WTC11 (cell line): ENCODE results near the gene NLRP1. TPM values are rescaled to one million over a fixed set of nuclear protein-coding genes. Genes with fewer than 3 reads are reported as not detected.

ENCODE experiments used
- ATAC-seq: fragments of 200-7000 bp; cut with Tn5 transposase; 2 replicates; pipeline ENCODE4 v1.10.0; 2021; ENCODE audit warnings: mild to moderate bottlenecking, moderate library complexity
- CTCF ChIA-PET: fragments of 300-600 bp; sonication (Branson Sonifier 250); formaldehyde crosslinking; loops from one replicate; lab custom pipeline; 2021; ENCODE audit warnings: antibody characterized with exemption; lab: Charles Lee
- POLR2A ChIA-PET: fragments of 350-600 bp; sonication (Branson Sonifier 250); formaldehyde crosslinking; loops from one replicate; lab custom pipeline; 2021; ENCODE audit warnings: antibody characterized with exemption; lab: Charles Lee
- DNase-seq: peaks from one replicate; pipeline ENCODE4 v3.0.0; 2021; ENCODE audit warnings: low spot score
- H3K27ac Mint-ChIP-seq: 2 replicates; pipeline ENCODE4 v1.8.0; 2021; ENCODE audit warnings: mixed read lengths
- H3K27me3 Mint-ChIP-seq: 2 replicates; pipeline ENCODE4 v1.8.0; 2021; ENCODE audit warnings: low read depth, mild to moderate bottlenecking, moderate library complexity, mixed read lengths
- H3K36me3 Mint-ChIP-seq: 2 replicates; pipeline ENCODE4 v1.8.0; 2021; ENCODE audit warnings: mixed read lengths
- H3K4me1 Mint-ChIP-seq: 2 replicates; pipeline ENCODE4 v1.8.0; 2022; ENCODE audit warnings: mixed read lengths
- H3K4me3 Mint-ChIP-seq: 2 replicates; pipeline ENCODE4 v1.8.0; 2021; ENCODE audit warnings: mild to moderate bottlenecking, moderate library complexity, mixed read lengths
- H3K9me3 Mint-ChIP-seq: 2 replicates; pipeline ENCODE4 v1.8.0; 2021; ENCODE audit warnings: mixed read lengths
- ELF4 ChIP-seq: sonication (generic); formaldehyde crosslinking; IDR thresholded peaks from 2 replicates; pipeline ENCODE4 v1.8.1; 2022; ENCODE audit warnings: low read depth, mild to moderate bottlenecking, moderate library complexity, missing genetic modification reagents
- FOXJ3 ChIP-seq: sonication (generic); formaldehyde crosslinking; IDR thresholded peaks from 2 replicates; pipeline ENCODE4 v1.9.0; 2021; ENCODE audit warnings: missing genetic modification reagents, mild to moderate bottlenecking, borderline replicate concordance
- FOXK1 ChIP-seq: sonication (generic); formaldehyde crosslinking; IDR thresholded peaks from 2 replicates; pipeline ENCODE4 v1.8.0; 2022; ENCODE audit warnings: mild to moderate bottlenecking, moderate library complexity, missing genetic modification reagents
- FOXP1 ChIP-seq: sonication (generic); formaldehyde crosslinking; IDR thresholded peaks from 2 replicates; pipeline ENCODE4 v1.8.0; 2022; ENCODE audit warnings: missing genetic modification reagents, mild to moderate bottlenecking, moderate library complexity, borderline replicate concordance
- GABPB1 ChIP-seq: sonication (generic); formaldehyde crosslinking; IDR thresholded peaks from 2 replicates; pipeline ENCODE4 v1.8.1; 2023; ENCODE audit warnings: mild to moderate bottlenecking, missing genetic modification reagents
- GRHL2 ChIP-seq: fragments of 250-450 bp; sonication (Bioruptor Pico); IDR thresholded peaks from 2 replicates; pipeline ENCODE4 v1.8.0; 2022; ENCODE audit warnings: mild to moderate bottlenecking, moderate library complexity; ENCODE audit not compliant: insufficient replicate concordance, severe bottlenecking
- GTF2I ChIP-seq: fragments of 250-450 bp; sonication (Bioruptor Pico); conservative IDR thresholded peaks from 2 replicates; pipeline ENCODE4 v1.4.0; 2021; ENCODE audit warnings: mild to moderate bottlenecking
- JAZF1 ChIP-seq: fragments of 250-450 bp; sonication (Bioruptor Pico); IDR thresholded peaks from 2 replicates; pipeline ENCODE4 v1.9.0; 2021; ENCODE audit warnings: moderate library complexity, mild to moderate bottlenecking, inconsistent platforms
- MYBL2 ChIP-seq: sonication (generic); formaldehyde crosslinking; IDR thresholded peaks from 2 replicates; pipeline ENCODE4 v1.8.1; 2023; ENCODE audit warnings: mild to moderate bottlenecking, moderate library complexity, missing genetic modification reagents
- NFATC4 ChIP-seq: fragments of 250-450 bp; sonication (Bioruptor Pico); IDR thresholded peaks from 2 replicates; pipeline ENCODE4 v1.9.0; 2021; ENCODE audit warnings: mild to moderate bottlenecking
- NR1H2 ChIP-seq: sonication (generic); formaldehyde crosslinking; IDR thresholded peaks from 2 replicates; pipeline ENCODE4 v1.9.0; 2021; ENCODE audit warnings: mild to moderate bottlenecking, moderate library complexity, missing genetic modification reagents
- NR3C1 ChIP-seq: sonication (generic); formaldehyde crosslinking; conservative IDR thresholded peaks from 2 replicates; pipeline ENCODE4 v1.8.1; 2023; ENCODE audit warnings: low read depth, mild to moderate bottlenecking, missing genetic modification reagents
- OVOL2 ChIP-seq: fragments of 250-450 bp; sonication (Bioruptor Pico); IDR thresholded peaks from 2 replicates; pipeline ENCODE4 v1.9.0; 2021; ENCODE audit warnings: mild to moderate bottlenecking, borderline replicate concordance
- RELA ChIP-seq: sonication (generic); formaldehyde crosslinking; IDR thresholded peaks from 2 replicates; pipeline ENCODE4 v1.8.1; 2022; ENCODE audit warnings: missing genetic modification reagents, mild to moderate bottlenecking, borderline replicate concordance
- TCF7 ChIP-seq: sonication (generic); formaldehyde crosslinking; IDR thresholded peaks from 2 replicates; pipeline ENCODE4 v1.8.0; 2022; ENCODE audit warnings: mild to moderate bottlenecking, low read depth, missing genetic modification reagents, moderate library complexity
- TP53 ChIP-seq: sonication (generic); formaldehyde crosslinking; IDR thresholded peaks from 2 replicates; pipeline ENCODE4 v1.8.1; 2023; ENCODE audit warnings: mild to moderate bottlenecking, missing genetic modification reagents
- ZNF219 ChIP-seq: sonication (generic); formaldehyde crosslinking; IDR thresholded peaks from 2 replicates; pipeline ENCODE4 v1.8.0; 2023; ENCODE audit warnings: missing genetic modification reagents, mild to moderate bottlenecking, borderline replicate concordance
- ZNF396 ChIP-seq: fragments of 250-450 bp; sonication (Bioruptor Pico); IDR thresholded peaks from 2 replicates; pipeline ENCODE4 v1.8.0; 2021; ENCODE audit warnings: mild to moderate bottlenecking, moderate library complexity, borderline replicate concordance
- total RNA-seq: library from RNA; stranded (reverse); gene quantifications from 3 replicates; pipeline ENCODE4 v1.2.3, GENCODE V29; 2021
- TF ChIP-seq, protein P1 (sequence below): sonication (generic); formaldehyde crosslinking; IDR thresholded peaks from 2 replicates; pipeline ENCODE4 v1.8.0; 2022; ENCODE audit warnings: missing genetic modification reagents
- TF ChIP-seq, protein P2 (sequence below): sonication (generic); formaldehyde crosslinking; IDR thresholded peaks from 2 replicates; pipeline ENCODE4 v1.8.1; 2022; ENCODE audit warnings: low read depth, mild to moderate bottlenecking, moderate library complexity, missing genetic modification reagents, borderline replicate concordance
- TF ChIP-seq, protein P3 (sequence below): fragments of 250-450 bp; sonication (Bioruptor Pico); IDR thresholded peaks from 2 replicates; pipeline ENCODE4 v1.8.0; 2021; ENCODE audit warnings: mild to moderate bottlenecking
- TF ChIP-seq, protein P4 (sequence below): sonication (generic); formaldehyde crosslinking; IDR thresholded peaks from 2 replicates; pipeline ENCODE4 v1.8.0; 2022; ENCODE audit warnings: mild to moderate bottlenecking, missing genetic modification reagents
- TF ChIP-seq, protein P5 (sequence below): sonication (generic); formaldehyde crosslinking; IDR thresholded peaks from 2 replicates; pipeline ENCODE4 v1.8.0; 2023; ENCODE audit warnings: missing genetic modification reagents
- TF ChIP-seq, protein P6 (sequence below): sonication (generic); formaldehyde crosslinking; IDR thresholded peaks from 2 replicates; pipeline ENCODE4 v1.8.0; 2023; ENCODE audit warnings: missing genetic modification reagents, mild to moderate bottlenecking, borderline replicate concordance

Gene NLRP1
- total RNA-seq, 1 experiment from 2014 or later: 17.6 TPM

DNA sequence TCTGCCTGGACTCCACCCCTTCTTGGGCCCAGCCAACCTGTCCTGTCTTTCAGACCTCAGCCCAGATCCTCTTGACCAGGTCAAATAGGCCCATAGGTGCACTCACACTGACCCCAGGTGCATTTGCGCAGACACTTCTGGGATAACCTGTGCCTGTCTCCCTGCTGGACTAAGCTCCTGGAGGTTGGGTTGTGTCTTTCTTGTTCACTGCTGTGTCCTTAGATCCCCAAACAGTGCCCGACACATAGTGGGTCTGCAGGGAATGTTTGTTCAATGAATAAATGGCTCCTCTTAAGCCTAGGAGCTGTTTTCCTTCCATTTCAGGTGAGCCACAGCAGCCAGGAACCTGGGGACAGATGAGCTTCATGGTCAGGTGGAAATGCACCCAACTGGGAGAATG, 48.9 kb downstream of the NLRP1 start:
- Mint-ChIP-seq H3K27ac (no peak overlapping the region), H3K27me3 (no peaks in the 10 kb centered on the region; the same call in 1 of the 2 replicates), H3K36me3 (no peaks in the 10 kb centered on the region), H3K4me1 (no peaks in the 10 kb centered on the region)
- CTCF ChIA-PET: no interaction called here
- TF ChIP-seq TP53 (CRISPR knock-in tag) (no peak), GRHL2 (CRISPR knock-in tag) (no peak), GABPB1 (no peak), ZNF396 (no peak), FOXP1 (CRISPR knock-in tag) (no peak), GTF2I (CRISPR knock-in tag) (no peak), MYBL2 (CRISPR knock-in tag) (no peak), ZNF219 (CRISPR knock-in tag) (no peak), JAZF1 (CRISPR knock-in tag) (no peak), NR1H2 (CRISPR knock-in tag) (no peak), FOXK1 (CRISPR knock-in tag) (no peak), TCF7 (CRISPR knock-in tag) (no peak), OVOL2 (no peak)
- TF ChIP-seq, protein P1, sequence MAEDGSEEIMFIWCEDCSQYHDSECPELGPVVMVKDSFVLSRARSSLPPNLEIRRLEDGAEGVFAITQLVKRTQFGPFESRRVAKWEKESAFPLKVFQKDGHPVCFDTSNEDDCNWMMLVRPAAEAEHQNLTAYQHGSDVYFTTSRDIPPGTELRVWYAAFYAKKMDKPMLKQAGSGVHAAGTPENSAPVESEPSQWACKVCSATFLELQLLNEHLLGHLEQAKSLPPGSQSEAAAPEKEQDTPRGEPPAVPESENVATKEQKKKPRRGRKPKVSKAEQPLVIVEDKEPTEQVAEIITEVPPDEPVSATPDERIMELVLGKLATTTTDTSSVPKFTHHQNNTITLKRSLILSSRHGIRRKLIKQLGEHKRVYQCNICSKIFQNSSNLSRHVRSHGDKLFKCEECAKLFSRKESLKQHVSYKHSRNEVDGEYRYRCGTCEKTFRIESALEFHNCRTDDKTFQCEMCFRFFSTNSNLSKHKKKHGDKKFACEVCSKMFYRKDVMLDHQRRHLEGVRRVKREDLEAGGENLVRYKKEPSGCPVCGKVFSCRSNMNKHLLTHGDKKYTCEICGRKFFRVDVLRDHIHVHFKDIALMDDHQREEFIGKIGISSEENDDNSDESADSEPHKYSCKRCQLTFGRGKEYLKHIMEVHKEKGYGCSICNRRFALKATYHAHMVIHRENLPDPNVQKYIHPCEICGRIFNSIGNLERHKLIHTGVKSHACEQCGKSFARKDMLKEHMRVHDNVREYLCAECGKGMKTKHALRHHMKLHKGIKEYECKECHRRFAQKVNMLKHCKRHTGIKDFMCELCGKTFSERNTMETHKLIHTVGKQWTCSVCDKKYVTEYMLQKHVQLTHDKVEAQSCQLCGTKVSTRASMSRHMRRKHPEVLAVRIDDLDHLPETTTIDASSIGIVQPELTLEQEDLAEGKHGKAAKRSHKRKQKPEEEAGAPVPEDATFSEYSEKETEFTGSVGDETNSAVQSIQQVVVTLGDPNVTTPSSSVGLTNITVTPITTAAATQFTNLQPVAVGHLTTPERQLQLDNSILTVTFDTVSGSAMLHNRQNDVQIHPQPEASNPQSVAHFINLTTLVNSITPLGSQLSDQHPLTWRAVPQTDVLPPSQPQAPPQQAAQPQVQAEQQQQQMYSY (CRISPR knock-in tag): no peak
- TF ChIP-seq, protein P2, sequence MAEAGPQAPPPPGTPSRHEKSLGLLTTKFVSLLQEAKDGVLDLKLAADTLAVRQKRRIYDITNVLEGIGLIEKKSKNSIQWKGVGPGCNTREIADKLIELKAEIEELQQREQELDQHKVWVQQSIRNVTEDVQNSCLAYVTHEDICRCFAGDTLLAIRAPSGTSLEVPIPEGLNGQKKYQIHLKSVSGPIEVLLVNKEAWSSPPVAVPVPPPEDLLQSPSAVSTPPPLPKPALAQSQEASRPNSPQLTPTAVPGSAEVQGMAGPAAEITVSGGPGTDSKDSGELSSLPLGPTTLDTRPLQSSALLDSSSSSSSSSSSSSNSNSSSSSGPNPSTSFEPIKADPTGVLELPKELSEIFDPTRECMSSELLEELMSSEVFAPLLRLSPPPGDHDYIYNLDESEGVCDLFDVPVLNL (CRISPR knock-in tag): no peak
- TF ChIP-seq, protein P3, sequence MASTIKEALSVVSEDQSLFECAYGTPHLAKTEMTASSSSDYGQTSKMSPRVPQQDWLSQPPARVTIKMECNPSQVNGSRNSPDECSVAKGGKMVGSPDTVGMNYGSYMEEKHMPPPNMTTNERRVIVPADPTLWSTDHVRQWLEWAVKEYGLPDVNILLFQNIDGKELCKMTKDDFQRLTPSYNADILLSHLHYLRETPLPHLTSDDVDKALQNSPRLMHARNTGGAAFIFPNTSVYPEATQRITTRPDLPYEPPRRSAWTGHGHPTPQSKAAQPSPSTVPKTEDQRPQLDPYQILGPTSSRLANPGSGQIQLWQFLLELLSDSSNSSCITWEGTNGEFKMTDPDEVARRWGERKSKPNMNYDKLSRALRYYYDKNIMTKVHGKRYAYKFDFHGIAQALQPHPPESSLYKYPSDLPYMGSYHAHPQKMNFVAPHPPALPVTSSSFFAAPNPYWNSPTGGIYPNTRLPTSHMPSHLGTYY: no peak
- TF ChIP-seq, protein P4, sequence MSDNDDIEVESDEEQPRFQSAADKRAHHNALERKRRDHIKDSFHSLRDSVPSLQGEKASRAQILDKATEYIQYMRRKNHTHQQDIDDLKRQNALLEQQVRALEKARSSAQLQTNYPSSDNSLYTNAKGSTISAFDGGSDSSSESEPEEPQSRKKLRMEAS (CRISPR knock-in tag): no peak
- TF ChIP-seq, all 79 proteins: peak for 0
- POLR2A ChIA-PET: no interaction called here
- Mint-ChIP-seq H3K9me3 (no peaks in the 10 kb centered on the region), H3K4me3 (no peak overlapping the region)
- ATAC-seq (no peak), DNase-seq (no peak)

DNA sequence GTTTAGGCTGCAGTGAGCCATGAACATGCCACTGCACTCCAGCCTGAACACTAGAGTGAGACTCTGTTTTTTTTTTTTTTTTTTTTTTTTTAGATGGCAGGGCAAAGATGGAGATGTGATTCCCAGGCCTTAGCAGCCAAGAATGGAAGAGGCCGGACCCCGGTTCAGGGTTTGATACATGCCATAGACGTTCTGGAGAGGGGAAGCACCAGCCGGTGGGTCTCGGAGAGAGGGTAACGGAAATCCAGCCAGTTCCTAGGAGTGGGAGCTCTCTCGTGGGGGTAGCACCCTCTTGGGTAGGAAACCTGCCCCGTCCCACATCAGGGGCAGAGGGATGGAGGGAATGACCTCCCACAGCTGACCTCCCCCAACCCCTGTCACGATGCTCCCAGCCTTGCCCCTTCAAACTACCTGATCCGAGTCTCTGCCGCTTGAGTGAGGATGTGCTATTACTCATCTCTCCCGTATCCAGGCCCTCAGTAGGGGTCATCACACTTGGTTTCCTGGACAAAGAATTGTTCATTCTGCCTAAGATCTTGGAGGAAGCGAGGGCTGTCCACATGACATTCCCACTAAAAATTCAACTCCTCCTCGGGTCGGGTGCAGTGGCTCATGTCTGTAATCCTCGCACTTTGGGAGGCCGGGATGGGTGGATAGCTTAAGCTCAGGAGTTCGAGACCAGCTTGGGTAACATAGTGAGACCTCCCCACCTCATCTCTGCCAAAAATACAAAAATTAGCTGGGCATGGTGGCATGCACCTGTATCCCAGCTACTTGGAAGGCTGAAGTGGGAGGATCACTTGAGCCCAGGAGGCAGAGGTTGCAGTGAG, 50.6 kb downstream of the NLRP1 start:
- Mint-ChIP-seq H3K9me3 (no peaks in the 10 kb centered on the region), H3K36me3 (no peaks in the 10 kb centered on the region), H3K4me1 (no peaks in the 10 kb centered on the region), H3K27me3 (no peaks in the 10 kb centered on the region; the same call in 1 of the 2 replicates), H3K27ac (no peak overlapping the region), H3K4me3 (no peak overlapping the region)
- POLR2A ChIA-PET: interaction anchor here (0.7 kb wide), 1 partner anchor 230 kb away, joined by 8 read pairs; no protein-coding TSS in a partner anchor
- CTCF ChIA-PET: interaction anchor here (1.8 kb wide), 1 partner anchor 11 kb away, joined by 6 read pairs; no protein-coding TSS in a partner anchor
- DNase-seq (no peak), ATAC-seq (no peak)
- TF ChIP-seq, protein P5, sequence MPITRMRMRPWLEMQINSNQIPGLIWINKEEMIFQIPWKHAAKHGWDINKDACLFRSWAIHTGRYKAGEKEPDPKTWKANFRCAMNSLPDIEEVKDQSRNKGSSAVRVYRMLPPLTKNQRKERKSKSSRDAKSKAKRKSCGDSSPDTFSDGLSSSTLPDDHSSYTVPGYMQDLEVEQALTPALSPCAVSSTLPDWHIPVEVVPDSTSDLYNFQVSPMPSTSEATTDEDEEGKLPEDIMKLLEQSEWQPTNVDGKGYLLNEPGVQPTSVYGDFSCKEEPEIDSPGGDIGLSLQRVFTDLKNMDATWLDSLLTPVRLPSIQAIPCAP: no peak
- TF ChIP-seq NFATC4 (CRISPR knock-in tag) (no peak), ELF4 (CRISPR knock-in tag) (no peak), NR3C1 (CRISPR knock-in tag) (no peak), FOXJ3 (CRISPR knock-in tag) (no peak), RELA (CRISPR knock-in tag) (no peak)
- TF ChIP-seq, protein P6, sequence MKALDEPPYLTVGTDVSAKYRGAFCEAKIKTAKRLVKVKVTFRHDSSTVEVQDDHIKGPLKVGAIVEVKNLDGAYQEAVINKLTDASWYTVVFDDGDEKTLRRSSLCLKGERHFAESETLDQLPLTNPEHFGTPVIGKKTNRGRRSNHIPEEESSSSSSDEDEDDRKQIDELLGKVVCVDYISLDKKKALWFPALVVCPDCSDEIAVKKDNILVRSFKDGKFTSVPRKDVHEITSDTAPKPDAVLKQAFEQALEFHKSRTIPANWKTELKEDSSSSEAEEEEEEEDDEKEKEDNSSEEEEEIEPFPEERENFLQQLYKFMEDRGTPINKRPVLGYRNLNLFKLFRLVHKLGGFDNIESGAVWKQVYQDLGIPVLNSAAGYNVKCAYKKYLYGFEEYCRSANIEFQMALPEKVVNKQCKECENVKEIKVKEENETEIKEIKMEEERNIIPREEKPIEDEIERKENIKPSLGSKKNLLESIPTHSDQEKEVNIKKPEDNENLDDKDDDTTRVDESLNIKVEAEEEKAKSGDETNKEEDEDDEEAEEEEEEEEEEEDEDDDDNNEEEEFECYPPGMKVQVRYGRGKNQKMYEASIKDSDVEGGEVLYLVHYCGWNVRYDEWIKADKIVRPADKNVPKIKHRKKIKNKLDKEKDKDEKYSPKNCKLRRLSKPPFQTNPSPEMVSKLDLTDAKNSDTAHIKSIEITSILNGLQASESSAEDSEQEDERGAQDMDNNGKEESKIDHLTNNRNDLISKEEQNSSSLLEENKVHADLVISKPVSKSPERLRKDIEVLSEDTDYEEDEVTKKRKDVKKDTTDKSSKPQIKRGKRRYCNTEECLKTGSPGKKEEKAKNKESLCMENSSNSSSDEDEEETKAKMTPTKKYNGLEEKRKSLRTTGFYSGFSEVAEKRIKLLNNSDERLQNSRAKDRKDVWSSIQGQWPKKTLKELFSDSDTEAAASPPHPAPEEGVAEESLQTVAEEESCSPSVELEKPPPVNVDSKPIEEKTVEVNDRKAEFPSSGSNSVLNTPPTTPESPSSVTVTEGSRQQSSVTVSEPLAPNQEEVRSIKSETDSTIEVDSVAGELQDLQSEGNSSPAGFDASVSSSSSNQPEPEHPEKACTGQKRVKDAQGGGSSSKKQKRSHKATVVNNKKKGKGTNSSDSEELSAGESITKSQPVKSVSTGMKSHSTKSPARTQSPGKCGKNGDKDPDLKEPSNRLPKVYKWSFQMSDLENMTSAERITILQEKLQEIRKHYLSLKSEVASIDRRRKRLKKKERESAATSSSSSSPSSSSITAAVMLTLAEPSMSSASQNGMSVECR: no peak
